Thymus (tissue), 11 donors: Measurements from ENCODE around the gene CYP2C9. TPM values are rescaled to one million over a fixed set of nuclear protein-coding genes. Genes with fewer than 3 reads are reported as not detected.

Experiments
- DNase-seq, 9 donors: peaks; one replicate each; pipeline ENCODE4 v3.0.0-alpha.2; 2013; ENCODE audit warnings: low spot score in 9 of 9, low read depth in 6 of 9, missing footprints in 1 of 9
- H3K27ac ChIP-seq, 2 donors: one replicate each; pipeline ENCODE4 v1.5.1; 2013; ENCODE audit warnings: control low read depth in 1 of 2, low read depth in 1 of 2, low read length in 1 of 2, mild to moderate bottlenecking in 1 of 2, moderate library complexity in 1 of 2
- H3K27me3 ChIP-seq, 2 donors: one replicate each; pipeline ENCODE4 v1.5.1; 2013; ENCODE audit warnings: low read length in 1 of 2; ENCODE audit not compliant: control insufficient read depth in 2 of 2, insufficient read depth in 1 of 2
- H3K36me3 ChIP-seq, 2 donors: one replicate each; pipeline ENCODE4 v1.5.1; 2013; ENCODE audit warnings: low read length in 1 of 2, mild to moderate bottlenecking in 1 of 2, moderate library complexity in 1 of 2; ENCODE audit not compliant: control insufficient read depth in 2 of 2, insufficient read depth in 2 of 2
- H3K4me1 ChIP-seq, 2 donors: one replicate each; pipeline ENCODE4 v1.5.1; 2013; ENCODE audit warnings: low read length in 2 of 2; ENCODE audit not compliant: control insufficient read depth in 2 of 2, insufficient read depth in 2 of 2
- H3K4me3 ChIP-seq, 2 donors: one replicate each; pipeline ENCODE4 v1.5.1; 2013; ENCODE audit warnings: low read length in 2 of 2, control low read depth in 1 of 2, mild to moderate bottlenecking in 1 of 2
- H3K9me3 ChIP-seq, 2 donors: one replicate each; pipeline ENCODE4 v1.5.1; 2013; ENCODE audit warnings: low read length in 1 of 2, mild to moderate bottlenecking in 1 of 2; ENCODE audit not compliant: control insufficient read depth in 2 of 2, insufficient read depth in 1 of 2
- WGBS: extraction: QIAGEN DNeasy Blood & Tissue Kit; methylation state at CpG from one replicate; pipeline ENCODE4 v1.1.7; 2013; 5-methylcytosine and 5-hydroxymethylcytosine counted together
- polyA plus RNA-seq: library from polyadenylated mRNA; stranded (reverse); fragments of 200-250 nt; gene quantifications from one replicate; pipeline ENCODE4 v1.2.3, GENCODE V29; 2013
- total RNA-seq: library from RNA; stranded (reverse); fragments of 120-200 nt; gene quantifications from one replicate; pipeline ENCODE4 v1.2.4, GENCODE V29; 2013
- donor health status: healthy.

Gene CYP2C9
- total and polyA plus RNA-seq, 2 donors = 0.05 to 0.55 TPM

DNA sequence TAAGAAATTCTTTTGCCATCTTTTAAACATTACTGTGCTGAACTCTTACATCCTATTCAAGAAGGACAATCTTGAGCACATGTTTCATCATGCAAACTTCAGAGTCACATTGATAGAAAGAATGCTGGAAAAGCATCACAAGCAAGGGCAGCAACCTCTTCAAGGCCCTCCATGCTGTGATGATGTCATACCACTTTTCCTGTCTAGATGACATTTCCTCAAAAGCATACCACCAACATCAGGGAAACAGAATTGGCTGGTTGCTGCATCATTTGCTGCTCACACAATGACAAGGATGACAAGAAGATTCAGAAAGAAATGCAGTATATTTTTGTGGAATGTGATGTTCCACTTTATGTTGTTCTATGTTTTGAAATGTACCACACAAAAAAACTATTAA, 93.2 kb downstream of the CYP2C9 start:
- DNase-seq = no peak
- Histone ChIP-seq H3K9me3 (no peaks in the 10 kb centered on the region), H3K27me3 (no peaks in the 10 kb centered on the region), H3K4me3 (no peak overlapping the region), H3K4me1 (no peaks in the 10 kb centered on the region), H3K36me3 (no peaks in the 10 kb centered on the region), H3K27ac (no peak overlapping the region)

DNA sequence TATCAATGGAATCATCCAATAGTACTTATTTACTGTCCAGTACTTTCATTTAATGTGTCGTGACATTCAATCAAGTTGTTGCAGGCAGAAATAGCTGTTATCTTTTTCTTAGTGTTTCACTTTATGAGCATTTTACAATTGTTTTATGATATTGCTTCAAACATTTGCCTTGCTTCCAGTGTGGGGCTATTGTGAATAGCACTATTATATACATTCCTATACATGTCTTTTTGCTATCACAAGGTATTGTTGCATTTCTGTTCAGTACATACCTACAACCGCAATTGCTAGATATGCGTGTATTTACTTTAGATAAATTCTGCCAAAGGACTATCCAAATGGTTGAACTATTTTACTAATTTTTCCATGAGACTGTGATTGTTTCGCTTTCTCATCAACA, 95.9 kb downstream of the CYP2C9 start:
- H3K9me3 ChIP-seq = no peaks in the 10 kb centered on the region
- DNase-seq = no peak
- no peak overlapping the region for H3K27ac ChIP-seq
- no peaks in the 10 kb centered on the region for H3K27me3 ChIP-seq
- H3K4me1 ChIP-seq = no peaks in the 10 kb centered on the region
- 97% methylated on average over 4 of the region's 4 CpGs for WGBS
- H3K4me3 ChIP-seq = no peak overlapping the region
- H3K36me3 ChIP-seq = no peaks in the 10 kb centered on the region

DNA sequence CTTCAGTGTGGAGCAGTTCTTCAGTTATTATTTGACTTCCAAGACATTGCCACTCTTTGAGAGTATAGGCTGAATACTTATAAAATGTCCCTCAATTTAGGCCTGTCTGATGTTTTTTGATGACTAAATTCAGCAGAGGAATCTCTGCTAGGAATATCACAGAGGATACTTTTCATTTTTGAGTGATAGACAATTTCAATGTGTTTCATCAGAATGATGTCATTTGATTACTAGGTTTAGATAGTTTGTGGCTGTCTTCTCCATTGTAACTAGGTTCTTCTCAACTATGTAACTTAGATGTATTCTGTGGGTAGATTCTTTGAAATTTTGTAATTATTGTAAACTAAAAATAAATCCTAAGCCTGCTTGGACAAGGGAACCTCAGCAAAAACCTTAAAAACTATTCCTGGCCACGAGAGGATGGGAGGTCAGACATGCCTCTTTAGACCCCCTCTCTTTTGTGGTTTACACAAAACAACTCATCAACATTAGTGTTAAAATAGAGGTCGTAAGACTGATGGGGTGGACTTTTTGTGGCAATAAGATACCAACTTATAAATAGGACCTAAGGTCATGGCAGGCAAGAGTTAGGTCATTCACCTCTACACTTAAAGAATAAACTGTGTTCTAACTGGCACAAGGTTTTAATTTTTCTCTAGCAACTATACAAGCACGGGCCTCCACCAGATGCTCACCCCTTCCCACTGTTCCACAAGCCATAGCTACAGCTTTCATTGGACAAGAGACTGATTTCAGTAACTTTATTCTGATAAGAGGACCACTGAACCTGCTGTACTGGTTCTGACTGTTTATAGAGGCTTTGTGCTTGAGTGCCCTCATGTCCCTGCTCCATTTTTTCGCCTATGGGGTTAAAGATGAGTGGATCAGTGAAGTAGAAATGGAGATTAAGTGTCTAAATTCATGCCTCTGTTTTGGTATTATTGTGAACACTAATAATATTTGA, 97.2 kb downstream of the CYP2C9 start:
- H3K4me3 ChIP-seq = no peak overlapping the region
- no peaks in the 10 kb centered on the region for H3K9me3 ChIP-seq
- no peaks in the 10 kb centered on the region for H3K27me3 ChIP-seq
- H3K27ac ChIP-seq = no peak overlapping the region
- no peaks in the 10 kb centered on the region for H3K36me3 ChIP-seq
- no peak for DNase-seq
- no peaks in the 10 kb centered on the region for H3K4me1 ChIP-seq
- 67% methylated on average over 4 of the region's 4 CpGs for WGBS

DNA sequence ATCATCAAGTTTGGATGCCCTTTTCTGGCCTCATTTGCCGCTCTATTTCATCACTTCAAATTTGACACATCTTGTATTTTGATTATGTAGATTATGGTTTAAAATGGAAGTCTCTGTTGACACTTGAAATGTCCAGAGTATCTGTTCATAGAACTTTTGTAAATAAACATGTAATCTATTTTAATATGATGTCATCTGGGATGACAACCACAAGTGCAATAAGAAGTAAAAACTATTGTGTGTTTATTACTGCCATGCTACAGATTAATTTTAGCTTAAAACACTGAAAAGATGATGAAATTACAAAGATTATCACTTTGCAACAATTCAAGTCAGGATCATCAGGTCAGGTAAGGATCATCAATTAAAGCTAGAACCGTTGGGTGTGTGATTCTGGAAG, 100.8 kb downstream of the CYP2C9 start:
- Histone ChIP-seq H3K36me3 (no peaks in the 10 kb centered on the region), H3K27ac (no peak overlapping the region), H3K27me3 (no peaks in the 10 kb centered on the region), H3K4me3 (no peak overlapping the region), H3K9me3 (no peaks in the 10 kb centered on the region), H3K4me1 (no peaks in the 10 kb centered on the region)
- DNase-seq = no peak
- WGBS = 97% methylated on average over 2 of the region's 2 CpGs

Other genes with a start within 250 kb of the CYP2C9 start
- not detected for gene CYP2C19, start 176.0 kb upstream of the CYP2C9 start, total RNA-seq
- 0.02 TPM for gene CYP2C19, start 176.0 kb upstream of the CYP2C9 start, polyA plus RNA-seq
- gene CYP2C8, start 130.8 kb downstream of the CYP2C9 start, total RNA-seq = 0.71 TPM
- 1.9 TPM for gene CYP2C8, start 130.8 kb downstream of the CYP2C9 start, polyA plus RNA-seq